Heart right ventricle (tissue), 16 donors: Measurements from ENCODE around the gene ARHGEF17. TPM values are rescaled to one million over a fixed set of nuclear protein-coding genes. Genes with fewer than 3 reads are reported as not detected.
A peak's percentile ranks its signal among the peaks of the same experiment; 100 is the strongest.

Experiments used
- ATAC-seq, 8 donors: fragments of 200-7000 bp; cut with Tn5 transposase; one replicate each; pipeline ENCODE4 v1.9.1; 2020; ENCODE audit warnings: mild to moderate bottlenecking in 8 of 8, moderate library complexity in 8 of 8, moderate number of reproducible peaks in 1 of 8
- DNase-seq, 2 donors: peaks; one replicate each; pipeline ENCODE4 v3.0.0-alpha.2; 2020
- H3K27ac ChIP-seq, 10 donors: fragments of 200-600 bp; sonication (generic) in 2 of 10; one replicate each; pipeline versions ENCODE4 v1.5.0 to v1.8.0; 2020 to 2022; ENCODE audit warnings: mild to moderate bottlenecking in 3 of 10
- H3K27me3 ChIP-seq, 7 donors: fragments of 200-600 bp; one replicate each; pipeline ENCODE4 v1.8.0; 2021 to 2022; ENCODE audit warnings: mild to moderate bottlenecking in 2 of 7
- H3K36me3 ChIP-seq, 9 donors: fragments of 200-600 bp; sonication (generic) in 1 of 9; one replicate each; pipeline versions ENCODE4 v1.5.0 to v1.8.0; 2020 to 2022; ENCODE audit warnings: mild to moderate bottlenecking in 2 of 9
- H3K4me1 ChIP-seq, 9 donors: fragments of 200-600 bp; sonication (generic) in 1 of 9; one replicate each; pipeline versions ENCODE4 v1.5.0 to v1.8.0; 2020 to 2022; ENCODE audit warnings: mild to moderate bottlenecking in 4 of 9
- H3K4me3 ChIP-seq, 10 donors: fragments of 200-600 bp; sonication (generic) in 2 of 10; one replicate each; pipeline versions ENCODE4 v1.5.0 to v1.8.0; 2020 to 2022; ENCODE audit warnings: mild to moderate bottlenecking in 7 of 10, moderate library complexity in 2 of 10
- H3K9me3 ChIP-seq, 11 donors: fragments of 200-600 bp in 10 of 11; sonication (generic) in 2 of 11; one replicate each; pipeline versions ENCODE4 v1.5.0 to v1.8.0; 2013 to 2022; ENCODE audit warnings: mild to moderate bottlenecking in 2 of 11, control low read depth in 1 of 11, moderate library complexity in 1 of 11
- CTCF ChIP-seq, 9 donors: fragments of 200-600 bp; sonication (generic) in 2 of 9; IDR thresholded peaks; one replicate each; pipeline versions ENCODE4 v1.5.0 to v1.8.0; 2021 to 2022; ENCODE audit warnings: antibody characterized with exemption in 9 of 9, mild to moderate bottlenecking in 5 of 9, moderate library complexity in 1 of 9
- WGBS, 2 donors: extraction: QIAGEN DNeasy Blood & Tissue Kit; methylation state at CpG; one replicate each; pipeline ENCODE4 v1.1.7; 2013; ENCODE audit warnings: inconsistent platforms in 1 of 2; 5-methylcytosine and 5-hydroxymethylcytosine counted together
- intact Hi-C, 10 donors: fragments of 100-400 bp; cut with DNase I; formaldehyde crosslinking; loops; one replicate each; pipeline versions ENCODE4 v1.11.1 to v1.14.2; 2022
- polyA plus RNA-seq, 2 donors: library from polyadenylated mRNA; stranded (reverse); fragments of 200-250 nt; gene quantifications; one replicate each; pipeline ENCODE4 v1.2.3, GENCODE V29; 2013
- total RNA-seq, 10 donors: library from RNA; stranded (reverse); fragmentation: NEBNext Ultra II Directional in 3 of 10; extraction: Animal tissue kit (Norgen Biotek cat#: 25700) in 3 of 10; gene quantifications; one replicate each; pipeline versions ENCODE4 v1.2.1 to v1.2.4, GENCODE V29; 2021 to 2023
- donor health status: Arrhythmogenic right ventricular cardiomyopathy.
- donor health status: ischemic (EF 13 %, LVEDD 7.1; RV severe dilation, severe dysfunction).
- donor health status: healthy with polysubstance abuse.
- donor health status: DM: no; HTN: yes; CAD: no.
- donor health status: DM: no; HTN: no; CAD: no.
- donor health status: ischemic (EF 25% LVEDD 6.9; RV normal size, moderate dysfunction).
- donor health status: ischemic (EF 25% LVEDD 5.7; RV mildly dilated, moderate dysfunction).
- donor health status: healthy.
- donor health status: DM: yes; HTN: yes; CAD: no.
- donor health status: Ischemic cardiomyopathy.
- donor health status: ischemic (EF 35%, LVEDD 5.7; RV mildly dilated, moderate dysfunction).
- donor health status: nonischemic (EF 11% LVEDD 7.7; RV severe dilation, severe dysfunction).
- donor health status: DM: yes; HTN: yes; CAD: no.
- donor health status: PGD.
- donor health status: ischemic (EF 29% LVEDD 5.4; RV normal size, mild dysfunction).
- donor health status: nonischemic (EF 23%, LVEDD 6.1; RV moderate dilation, normal function).

ARHGEF17 gene
- total and polyA plus RNA-seq, 12 donors, result 38.6 to 67.4 (median 51.2) TPM

GRCh38 chr11:73361953-73362776, 54.1 kb downstream of the ARHGEF17 start:
- intact Hi-C loops, result no loop called here
- peaks cover 0 to 43% (median 23%) of the 10 kb centered on the region in 9 donors for H3K4me1 ChIP-seq
- no peaks in the 10 kb centered on the region for H3K9me3 ChIP-seq
- no peak for DNase-seq
- no peak for ATAC-seq
- no peaks in the 10 kb centered on the region for H3K27me3 ChIP-seq
- no peak overlapping the region for H3K4me3 ChIP-seq
- peaks cover 8 to 100% (median 64%) of the 10 kb centered on the region in 9 donors for H3K36me3 ChIP-seq
- H3K27ac ChIP-seq, result no peak overlapping the region
- no peak for TF ChIP-seq CTCF (IDR thresholded peaks at IDR 0.05)
- 73 to 78% methylated on average over 62 to 70 of the region's 70 CpGs for WGBS, 2 donors

- intact Hi-C loops, result no loop called here
- H3K4me1 ChIP-seq, result peaks cover 0 to 42% (median 23%) of the 10 kb centered on the region in 9 donors
- WGBS, 2 donors, result 74 to 86% methylated on average over 9 of the region's 9 CpGs
- ATAC-seq (no peak), DNase-seq (no peak)
- H3K27ac ChIP-seq, result no peak overlapping the region
- H3K4me3 ChIP-seq, result no peak overlapping the region
- H3K36me3 ChIP-seq, result peaks cover 8 to 100% (median 67%) of the 10 kb centered on the region in 9 donors
- H3K9me3 ChIP-seq, result no peaks in the 10 kb centered on the region
- TF ChIP-seq CTCF (IDR thresholded peaks at IDR 0.05), result no peak
- no peaks in the 10 kb centered on the region for H3K27me3 ChIP-seq
These were observed 55.1 kb downstream of the ARHGEF17 start for GRCh38 chr11:73363147-73363546.

GRCh38 chr11:73365352-73366264, 57.5 kb downstream of the ARHGEF17 start:
- peak overlapping the region in 2 of 10 donors; percentile 10 to 69 for H3K27ac ChIP-seq
- H3K4me3 ChIP-seq, result no peak overlapping the region
- no peak for TF ChIP-seq CTCF (IDR thresholded peaks at IDR 0.05)
- no peak for DNase-seq
- WGBS, 2 donors, result 77 to 84% methylated on average over 24 of the region's 24 CpGs
- intact Hi-C loops, result no loop called here
- H3K9me3 ChIP-seq, result no peaks in the 10 kb centered on the region
- peaks cover 0 to 22% (median 3%) of the 10 kb centered on the region in 9 donors for H3K4me1 ChIP-seq
- peaks cover 8 to 88% (median 59%) of the 10 kb centered on the region in 9 donors for H3K36me3 ChIP-seq
- ATAC-seq, result no peak
- H3K27me3 ChIP-seq, result no peaks in the 10 kb centered on the region

GRCh38 chr11:73366265-73366610, 58.2 kb downstream of the ARHGEF17 start:
- ATAC-seq, result no peak
- no peaks in the 10 kb centered on the region for H3K9me3 ChIP-seq
- no peak for DNase-seq
- intact Hi-C loops, result no loop called here
- WGBS, 2 donors, result 87 to 91% methylated on average over 4 of the region's 4 CpGs
- H3K27me3 ChIP-seq, result no peaks in the 10 kb centered on the region
- no peak overlapping the region for H3K4me3 ChIP-seq
- H3K27ac ChIP-seq, result peak overlapping the region in 2 of 10 donors; percentile 36 to 69
- no peak for TF ChIP-seq CTCF (IDR thresholded peaks at IDR 0.05)
- H3K36me3 ChIP-seq, result peaks cover 8 to 82% (median 53%) of the 10 kb centered on the region in 9 donors
- peaks cover 0 to 22% (median 3%) of the 10 kb centered on the region in 9 donors for H3K4me1 ChIP-seq
